Keratinocyte (primary cell): ENCODE measurements around the gene SLC8A1. TPM values are rescaled to one million over a fixed set of nuclear protein-coding genes. Genes with fewer than 3 reads are reported as not detected.

Source experiments
- DNase-seq: peaks from one replicate; pipeline ENCODE4 v3.0.0-alpha.2; 2011; ENCODE audit warnings: low read depth, missing footprints, low spot score
- FAIRE-seq: peaks from 2 replicates; lab custom pipeline; 2011; peaks lifted over from hg19 to GRCh38; lab: Jason Lieb, UNC
- H2AFZ ChIP-seq: 2 replicates; pipeline ENCODE4 v1.6.0; 2012; ENCODE audit warnings: low read length, control low read depth, inconsistent platforms; ENCODE audit not compliant: control insufficient read depth
- H3K27ac ChIP-seq: 2 replicates; pipeline ENCODE4 v1.5.1; 2011; ENCODE audit warnings: low read length; ENCODE audit not compliant: control insufficient read depth, insufficient read depth
- H3K27me3 ChIP-seq: 3 replicates; pipeline ENCODE4 v1.6.0; 2011; ENCODE audit warnings: low read length; ENCODE audit not compliant: control insufficient read depth, insufficient read depth; ENCODE audit errors: extremely low read depth
- H3K36me3 ChIP-seq, 2 experiments: 2 replicates in 1 of 2; 3 replicates in 1 of 2; pipeline ENCODE4 v1.5.1; 2011; ENCODE audit warnings: low read length in 2 of 2, mild to moderate bottlenecking in 1 of 2; ENCODE audit not compliant: control insufficient read depth in 2 of 2, insufficient read depth in 2 of 2; ENCODE audit errors: extremely low read depth in 1 of 2
- H3K4me1 ChIP-seq: 3 replicates; pipeline ENCODE4 v1.5.1; 2011; ENCODE audit warnings: low read length; ENCODE audit not compliant: control insufficient read depth, insufficient read depth; ENCODE audit errors: extremely low read depth
- H3K4me2 ChIP-seq: 3 replicates; pipeline ENCODE4 v1.6.0; 2011; ENCODE audit warnings: low read depth, low read length; ENCODE audit not compliant: control insufficient read depth, insufficient read depth; ENCODE audit errors: extremely low read depth
- H3K4me3 ChIP-seq, 3 experiments: fragments of 200-600 bp in 1 of 3; sonication (generic) in 1 of 3; 2 replicates in 2 of 3; 3 replicates in 1 of 3; pipeline ENCODE4 v1.5.1; 2011 to 2016; ENCODE audit warnings: low read length in 3 of 3, mild to moderate bottlenecking in 3 of 3, control low read depth in 2 of 3, inconsistent platforms in 1 of 3, low read depth in 1 of 3, mixed read lengths in 1 of 3, mixed run types in 1 of 3, moderate library complexity in 1 of 3; ENCODE audit not compliant: control insufficient read depth in 2 of 3, insufficient read depth in 2 of 3; ENCODE audit errors: extremely low read depth in 1 of 3
- H3K79me2 ChIP-seq: 2 replicates; pipeline ENCODE4 v1.6.0; 2012; ENCODE audit warnings: low read length; ENCODE audit not compliant: control insufficient read depth, insufficient read depth
- H3K9ac ChIP-seq: 3 replicates; pipeline ENCODE4 v1.6.0; 2011; ENCODE audit warnings: low read length; ENCODE audit not compliant: control insufficient read depth, insufficient read depth; ENCODE audit errors: extremely low read depth
- H3K9me1 ChIP-seq: 3 replicates; pipeline ENCODE4 v1.6.0; 2011; ENCODE audit warnings: low read length; ENCODE audit not compliant: control insufficient read depth, insufficient read depth; ENCODE audit errors: extremely low read depth
- H3K9me3 ChIP-seq: 2 replicates; pipeline ENCODE4 v1.5.1; 2012; ENCODE audit warnings: low read depth, low read length; ENCODE audit not compliant: control insufficient read depth
- H4K20me1 ChIP-seq: 3 replicates; pipeline ENCODE4 v1.6.0; 2011; ENCODE audit warnings: low read length; ENCODE audit not compliant: control insufficient read depth, insufficient read depth; ENCODE audit errors: extremely low read depth
- EZH2 ChIP-seq: IDR thresholded peaks from one replicate; pipeline ENCODE4 v1.6.1; 2012; ENCODE audit warnings: inconsistent platforms, mild to moderate bottlenecking, low read length, moderate library complexity
- dilution Hi-C: fragments of 300-500 bp; cut with MboI; formaldehyde crosslinking; loops from one replicate; pipeline ENCODE4 v1.7.0; 2020; ENCODE audit warnings: low sequenced_read_pairs; ENCODE audit not compliant: extremely low pct_ligation_motif_present
- polyA plus RNA-seq, 5 experiments: library from polyadenylated mRNA; depleted of rRNA in 3 of 5; stranded (reverse) in 3 of 5; stranded (forward) in 1 of 5; unstranded in 1 of 5; fragments of >200 nt; gene quantifications; 1 replicate in 1 of 5; 2 replicates in 3 of 5; 3 replicates in 1 of 5; pipeline versions ENCODE4 v1.2.1 to v1.2.3, GENCODE V29; 2011 to 2012; ENCODE audit warnings: missing spikeins in 2 of 5, low read depth in 1 of 5, low replicate concordance in 1 of 5
- TF ChIP-seq, protein P1 (sequence below), 3 experiments: IDR thresholded peaks in 1 of 3; conservative IDR thresholded peaks in 1 of 3; optimal IDR thresholded peaks in 1 of 3; 2 replicates in 2 of 3; 3 replicates in 1 of 3; pipeline versions ENCODE3 to v1.5.1; 2011; ENCODE audit warnings: low read length in 3 of 3, mild to moderate bottlenecking in 3 of 3, moderate library complexity in 2 of 3, control low read depth in 1 of 3, inconsistent platforms in 1 of 3; ENCODE audit not compliant: insufficient read depth in 2 of 3; ENCODE audit errors: extremely low read depth in 1 of 3

Gene SLC8A1
- polyA plus RNA-seq, 1 donor (not counting 4 experiments of a cell fraction or from before 2014, with no cell fraction given) = 2.7 TPM

DNA sequence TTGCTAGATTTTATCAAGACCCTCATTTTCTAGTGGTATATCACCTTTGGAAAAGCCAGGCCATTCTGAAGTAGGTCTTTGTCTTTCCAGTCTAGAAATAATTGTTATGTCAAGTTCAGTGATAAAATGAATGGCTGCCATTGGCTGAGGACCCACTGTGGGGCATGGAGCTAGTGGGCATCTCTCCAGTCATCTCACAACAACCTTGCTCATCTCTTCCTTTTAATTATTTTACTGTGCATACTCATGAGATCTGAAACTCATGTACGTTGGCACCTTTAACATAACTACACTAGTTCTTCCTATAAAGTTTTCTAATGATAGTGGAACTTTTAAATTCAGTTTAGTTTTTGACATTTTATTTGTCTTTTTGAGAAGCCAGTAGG lies 240.9 kb downstream of the SLC8A1 start:
- no peaks in the 10 kb centered on the region for H3K27me3 ChIP-seq
- FAIRE-seq = no peak
- H3K9ac ChIP-seq = no peak overlapping the region
- H3K27ac ChIP-seq = no peak overlapping the region
- no peak for TF ChIP-seq EZH2
- TF ChIP-seq, protein P1, sequence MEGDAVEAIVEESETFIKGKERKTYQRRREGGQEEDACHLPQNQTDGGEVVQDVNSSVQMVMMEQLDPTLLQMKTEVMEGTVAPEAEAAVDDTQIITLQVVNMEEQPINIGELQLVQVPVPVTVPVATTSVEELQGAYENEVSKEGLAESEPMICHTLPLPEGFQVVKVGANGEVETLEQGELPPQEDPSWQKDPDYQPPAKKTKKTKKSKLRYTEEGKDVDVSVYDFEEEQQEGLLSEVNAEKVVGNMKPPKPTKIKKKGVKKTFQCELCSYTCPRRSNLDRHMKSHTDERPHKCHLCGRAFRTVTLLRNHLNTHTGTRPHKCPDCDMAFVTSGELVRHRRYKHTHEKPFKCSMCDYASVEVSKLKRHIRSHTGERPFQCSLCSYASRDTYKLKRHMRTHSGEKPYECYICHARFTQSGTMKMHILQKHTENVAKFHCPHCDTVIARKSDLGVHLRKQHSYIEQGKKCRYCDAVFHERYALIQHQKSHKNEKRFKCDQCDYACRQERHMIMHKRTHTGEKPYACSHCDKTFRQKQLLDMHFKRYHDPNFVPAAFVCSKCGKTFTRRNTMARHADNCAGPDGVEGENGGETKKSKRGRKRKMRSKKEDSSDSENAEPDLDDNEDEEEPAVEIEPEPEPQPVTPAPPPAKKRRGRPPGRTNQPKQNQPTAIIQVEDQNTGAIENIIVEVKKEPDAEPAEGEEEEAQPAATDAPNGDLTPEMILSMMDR (optimal IDR thresholded peaks at IDR 0.05 in 1 of 3, IDR thresholded peaks at IDR 0.05 in 1 of 3, conservative IDR thresholded peaks at IDR 0.05 in 1 of 3; ENCODE audit: extremely low read depth in 1 of 3, insufficient read depth in 2 of 3, low read length in 3 of 3) = no peak
- H3K4me2 ChIP-seq = no peak overlapping the region
- H4K20me1 ChIP-seq = no peaks in the 10 kb centered on the region
- H3K36me3 ChIP-seq = no peaks in the 10 kb centered on the region
- no peak overlapping the region for H3K4me3 ChIP-seq
- no peak overlapping the region for H2AFZ ChIP-seq
- no peaks in the 10 kb centered on the region for H3K9me3 ChIP-seq
- H3K9me1 ChIP-seq = no peaks in the 10 kb centered on the region
- dilution Hi-C loops = no loop called here
- no peaks in the 10 kb centered on the region for H3K4me1 ChIP-seq
- no peaks in the 10 kb centered on the region for H3K79me2 ChIP-seq
- DNase-seq = no peak

- H3K9ac ChIP-seq = no peak overlapping the region
- H3K27ac ChIP-seq = no peak overlapping the region
- no peak overlapping the region for H3K4me3 ChIP-seq
- H4K20me1 ChIP-seq = no peaks in the 10 kb centered on the region
- no peaks in the 10 kb centered on the region for H3K79me2 ChIP-seq
- H3K27me3 ChIP-seq = no peaks in the 10 kb centered on the region
- H3K36me3 ChIP-seq = no peaks in the 10 kb centered on the region
- H3K9me3 ChIP-seq = no peaks in the 10 kb centered on the region
- dilution Hi-C loops = no loop called here
- FAIRE-seq = no peak
- DNase-seq = no peak
- H3K4me1 ChIP-seq = no peaks in the 10 kb centered on the region
- H3K4me2 ChIP-seq = no peak overlapping the region
- TF ChIP-seq EZH2 = no peak
- TF ChIP-seq, protein P1 (optimal IDR thresholded peaks at IDR 0.05 in 1 of 3, IDR thresholded peaks at IDR 0.05 in 1 of 3, conservative IDR thresholded peaks at IDR 0.05 in 1 of 3; ENCODE audit: extremely low read depth in 1 of 3, insufficient read depth in 2 of 3, low read length in 3 of 3) = no peak
- H3K9me1 ChIP-seq = no peaks in the 10 kb centered on the region
- H2AFZ ChIP-seq = no peak overlapping the region
Observed at GRCh38 chr2:40210344-40210967, 241.4 kb downstream of the SLC8A1 start.
